ENCODE data around the gene CYBC1.

The CYBC1 gene

GRCh38 chr17:82397449-82398335 is 52.9 kb downstream of the CYBC1 start:
- Histone ChIP-seq H3K4me2 (ENCODE audit: low read length) (no peak overlapping the region), H3K27ac (no peak overlapping the region)
- TF ChIP-seq CTCF (IDR thresholded peaks at IDR 0.05), result no peak

GRCh38 chr17:82396601-82397435 is 53.7 kb downstream of the CYBC1 start:
- Histone ChIP-seq H3K27ac (no peak overlapping the region), H3K4me3 (ENCODE audit: low read depth, low read length) (no peak overlapping the region), H3K9me3 (ENCODE audit: control insufficient read depth, low read length) (no peaks in the 10 kb centered on the region), H3K36me3 (ENCODE audit: control insufficient read depth, insufficient read depth, low read length) (no peaks in the 10 kb centered on the region), H3K9ac (no peak overlapping the region), H3K27me3 (ENCODE audit: control insufficient read depth, insufficient read depth, low read length) (no peaks in the 10 kb centered on the region), H2AFZ (no peak overlapping the region), H3K4me2 (ENCODE audit: low read length) (no peak overlapping the region), H3K79me2 (no peaks in the 10 kb centered on the region), H3K4me1 (no peaks in the 10 kb centered on the region)
- TF ChIP-seq CTCF (IDR thresholded peaks at IDR 0.05), result no peak

More at GRCh38 chr17:82397449-82398335, 52.9 kb downstream of the CYBC1 start:
- Histone ChIP-seq H3K4me1 (no peaks in the 10 kb centered on the region), H2AFZ (no peak overlapping the region), H3K4me3 (ENCODE audit: low read depth, low read length) (no peak overlapping the region), H3K27me3 (ENCODE audit: control insufficient read depth, insufficient read depth, low read length) (no peaks in the 10 kb centered on the region), H3K9me3 (ENCODE audit: control insufficient read depth, low read length) (no peaks in the 10 kb centered on the region), H3K79me2 (no peaks in the 10 kb centered on the region), H3K36me3 (ENCODE audit: control insufficient read depth, insufficient read depth, low read length) (no peaks in the 10 kb centered on the region), H3K9ac (no peak overlapping the region)

GRCh38 chr17:82394278-82394677 is 56.3 kb downstream of the CYBC1 start:
- no peak overlapping the region for H2AFZ ChIP-seq
- H3K27ac ChIP-seq, result no peak overlapping the region

GRCh38 chr17:82392941-82393340 is 57.6 kb downstream of the CYBC1 start:
- no peak overlapping the region for H3K4me3 ChIP-seq (ENCODE audit: low read depth, low read length)
- H3K27me3 ChIP-seq (ENCODE audit: control insufficient read depth, insufficient read depth, low read length), result no peaks in the 10 kb centered on the region
- H3K4me1 ChIP-seq, result no peaks in the 10 kb centered on the region
- no peaks in the 10 kb centered on the region for H3K79me2 ChIP-seq
- no peak overlapping the region for H2AFZ ChIP-seq
- no peak for TF ChIP-seq CTCF (IDR thresholded peaks at IDR 0.05)
- no peaks in the 10 kb centered on the region for H3K9me3 ChIP-seq (ENCODE audit: control insufficient read depth, low read length)
- no peaks in the 10 kb centered on the region for H3K36me3 ChIP-seq (ENCODE audit: control insufficient read depth, insufficient read depth, low read length)
- no peak overlapping the region for H3K4me2 ChIP-seq (ENCODE audit: low read length)
- H3K9ac ChIP-seq, result no peak overlapping the region
- no peak overlapping the region for H3K27ac ChIP-seq

More at GRCh38 chr17:82394278-82394677, 56.3 kb downstream of the CYBC1 start:
- Histone ChIP-seq H3K4me1 (no peaks in the 10 kb centered on the region), H3K9ac (no peak overlapping the region), H3K27me3 (ENCODE audit: control insufficient read depth, insufficient read depth, low read length) (no peaks in the 10 kb centered on the region), H3K4me3 (ENCODE audit: low read depth, low read length) (no peak overlapping the region), H3K9me3 (ENCODE audit: control insufficient read depth, low read length) (no peaks in the 10 kb centered on the region), H3K4me2 (ENCODE audit: low read length) (no peak overlapping the region), H3K79me2 (no peaks in the 10 kb centered on the region), H3K36me3 (ENCODE audit: control insufficient read depth, insufficient read depth, low read length) (no peaks in the 10 kb centered on the region)
- TF ChIP-seq CTCF (IDR thresholded peaks at IDR 0.05), result no peak
